HEK293 (cell line): ENCODE results near the gene AGAP3.

Experiments used
- BCL11A ChIP-seq: fragments of 450-650 bp; formaldehyde crosslinking; IDR thresholded peaks from 2 replicates; pipeline ENCODE4 v1.5.1; 2016; ENCODE audit warnings: low read depth, missing biosample characterization, missing genetic modification characterization
- INSM2 ChIP-seq: fragments of 450-650 bp; formaldehyde crosslinking; IDR thresholded peaks from 2 replicates; pipeline ENCODE4 v1.5.1; 2016; ENCODE audit warnings: missing biosample characterization, missing genetic modification characterization
- KLF8 ChIP-seq: fragments of 450-650 bp; formaldehyde crosslinking; IDR thresholded peaks from 2 replicates; pipeline ENCODE4 v1.5.1; 2016; ENCODE audit warnings: missing biosample characterization, missing genetic modification characterization
- MYNN ChIP-seq: fragments of 450-650 bp; formaldehyde crosslinking; IDR thresholded peaks from 2 replicates; pipeline ENCODE4 v1.5.1; 2016; ENCODE audit warnings: missing biosample characterization, missing genetic modification characterization, borderline replicate concordance
- REPIN1 ChIP-seq: fragments of 450-650 bp; formaldehyde crosslinking; IDR thresholded peaks from 2 replicates; pipeline ENCODE4 v1.5.1; 2017; ENCODE audit warnings: missing biosample characterization, missing genetic modification characterization, low read depth
- SCRT2 ChIP-seq: fragments of 450-650 bp; formaldehyde crosslinking; IDR thresholded peaks from 2 replicates; pipeline ENCODE4 v1.5.1; 2016; ENCODE audit warnings: missing biosample characterization, missing genetic modification characterization
- TRIM28 ChIP-seq: IDR thresholded peaks from 2 replicates; pipeline ENCODE4 v1.6.1; 2011; ENCODE audit warnings: low read length, control low read depth, borderline replicate concordance
- WT1 ChIP-seq: fragments of 450-650 bp; formaldehyde crosslinking; IDR thresholded peaks from 2 replicates; pipeline ENCODE4 v1.5.1; 2016; ENCODE audit warnings: missing biosample characterization, missing genetic modification characterization
- ZFP37 ChIP-seq: fragments of 450-650 bp; formaldehyde crosslinking; IDR thresholded peaks from 2 replicates; pipeline ENCODE4 v1.5.1; 2016; ENCODE audit warnings: missing biosample characterization, missing genetic modification characterization
- ZIC2 ChIP-seq: fragments of 450-650 bp; formaldehyde crosslinking; IDR thresholded peaks from 2 replicates; pipeline ENCODE4 v1.5.1; 2016; ENCODE audit warnings: missing biosample characterization, missing genetic modification characterization
- ZNF114 ChIP-seq: fragments of 450-650 bp; formaldehyde crosslinking; IDR thresholded peaks from 2 replicates; pipeline ENCODE4 v1.5.0; 2017; ENCODE audit warnings: missing biosample characterization, missing genetic modification characterization
- ZNF121 ChIP-seq: fragments of 450-650 bp; formaldehyde crosslinking; IDR thresholded peaks from 2 replicates; pipeline ENCODE4 v1.5.1; 2016; ENCODE audit warnings: missing biosample characterization, missing genetic modification characterization
- ZNF146 ChIP-seq: fragments of 450-650 bp; formaldehyde crosslinking; IDR thresholded peaks from 2 replicates; pipeline ENCODE4 v1.5.1; 2016; ENCODE audit warnings: missing biosample characterization, missing genetic modification characterization
- ZNF148 ChIP-seq: fragments of 450-650 bp; formaldehyde crosslinking; IDR thresholded peaks from 2 replicates; pipeline ENCODE4 v1.5.0; 2017; ENCODE audit warnings: missing biosample characterization, missing genetic modification characterization, borderline replicate concordance
- ZNF174 ChIP-seq: fragments of 450-650 bp; formaldehyde crosslinking; IDR thresholded peaks from 2 replicates; pipeline ENCODE4 v1.5.0; 2017; ENCODE audit warnings: missing biosample characterization, mild to moderate bottlenecking, missing genetic modification characterization
- ZNF223 ChIP-seq: fragments of 450-650 bp; formaldehyde crosslinking; IDR thresholded peaks from 2 replicates; pipeline ENCODE4 v1.5.1; 2016; ENCODE audit warnings: missing biosample characterization, missing genetic modification characterization
- ZNF23 ChIP-seq: fragments of 450-650 bp; formaldehyde crosslinking; IDR thresholded peaks from 2 replicates; pipeline ENCODE4 v1.5.1; 2016; ENCODE audit warnings: missing biosample characterization, missing genetic modification characterization, borderline replicate concordance
- ZNF280D ChIP-seq: fragments of 450-650 bp; formaldehyde crosslinking; IDR thresholded peaks from 2 replicates; pipeline ENCODE4 v1.5.1; 2016; ENCODE audit warnings: missing biosample characterization, missing genetic modification characterization
- ZNF341 ChIP-seq: fragments of 450-650 bp; formaldehyde crosslinking; IDR thresholded peaks from 2 replicates; pipeline ENCODE4; 2016; ENCODE audit warnings: low read depth, missing biosample characterization, missing genetic modification characterization
- ZNF354C ChIP-seq: fragments of 450-650 bp; formaldehyde crosslinking; IDR thresholded peaks from 2 replicates; pipeline ENCODE4 v1.5.1; 2016; ENCODE audit warnings: missing biosample characterization, missing genetic modification characterization, low read depth, borderline replicate concordance
- ZNF48 ChIP-seq: fragments of 450-650 bp; formaldehyde crosslinking; IDR thresholded peaks from 2 replicates; pipeline ENCODE4 v1.5.1; 2016; ENCODE audit warnings: missing biosample characterization, missing genetic modification characterization
- ZNF510 ChIP-seq: fragments of 450-650 bp; formaldehyde crosslinking; IDR thresholded peaks from 2 replicates; pipeline ENCODE4 v1.5.1; 2018; ENCODE audit warnings: mild to moderate bottlenecking, missing genetic modification characterization, missing biosample characterization; ENCODE audit not compliant: insufficient replicate concordance
- ZNF580 ChIP-seq: fragments of 450-650 bp; formaldehyde crosslinking; IDR thresholded peaks from 2 replicates; pipeline ENCODE4 v1.5.1; 2016; ENCODE audit warnings: missing biosample characterization, missing genetic modification characterization
- ZNF626 ChIP-seq: fragments of 450-650 bp; sonication (Bioruptor Pico); formaldehyde crosslinking; IDR thresholded peaks from 2 replicates; pipeline ENCODE4 v1.5.1; 2018; ENCODE audit warnings: missing biosample characterization, missing genetic modification characterization, inconsistent platforms
- ZNF704 ChIP-seq: fragments of 450-650 bp; formaldehyde crosslinking; IDR thresholded peaks from 2 replicates; pipeline ENCODE4 v1.5.1; 2016; ENCODE audit warnings: missing biosample characterization, missing genetic modification characterization
- ZNF747 ChIP-seq: fragments of 450-650 bp; formaldehyde crosslinking; IDR thresholded peaks from 2 replicates; pipeline ENCODE4 v1.5.1; 2016; ENCODE audit warnings: missing biosample characterization, missing genetic modification characterization
- ZSCAN23 ChIP-seq: fragments of 450-650 bp; formaldehyde crosslinking; IDR thresholded peaks from 2 replicates; pipeline ENCODE4 v1.5.1; 2016; ENCODE audit warnings: missing biosample characterization, missing genetic modification characterization
- ZSCAN4 ChIP-seq: fragments of 450-650 bp; formaldehyde crosslinking; IDR thresholded peaks from 2 replicates; pipeline ENCODE4 v1.5.1; 2017; ENCODE audit warnings: missing biosample characterization, missing genetic modification characterization

Gene AGAP3

GRCh38 chr7:151078233-151079040 lies 7.8 kb upstream of the AGAP3 start (continued):
- TF ChIP-seq ZNF354C (tag by site-specific recombination), result no peak
- no peak for TF ChIP-seq ZNF747 (tag by site-specific recombination)
- peak; percentile 24; the same call in 1 of the 2 replicates for TF ChIP-seq ZNF341 (tag by site-specific recombination)
- TF ChIP-seq ZSCAN4 (tag by site-specific recombination), result no peak
- TF ChIP-seq ZNF23 (tag by site-specific recombination), result no peak
- TF ChIP-seq ZSCAN23 (tag by site-specific recombination), result no peak
- no peak for TF ChIP-seq ZFP37
- no peak for TF ChIP-seq ZNF626 (tag by site-specific recombination)
- no peak for TF ChIP-seq ZNF146
- no peak for TF ChIP-seq ZNF704 (tag by site-specific recombination)
- no peak for TF ChIP-seq TRIM28
- no peak for TF ChIP-seq ZNF48
- no peak for TF ChIP-seq WT1 (tag by site-specific recombination)
- TF ChIP-seq ZNF174 (tag by site-specific recombination), result no peak
- TF ChIP-seq BCL11A, result no peak
- no peak for TF ChIP-seq ZNF223
- TF ChIP-seq ZNF148 (tag by site-specific recombination), result no peak
- peak; percentile 84 for TF ChIP-seq KLF8 (tag by site-specific recombination)
- TF ChIP-seq ZNF280D, result no peak
- TF ChIP-seq ZIC2, result 0 out of 2 replicates have a peak, but pooled peaks have one; percentile 11
- no peak for TF ChIP-seq INSM2 (tag by site-specific recombination)
- TF ChIP-seq ZNF114 (tag by site-specific recombination), result no peak
- no peak for TF ChIP-seq ZNF510 (tag by site-specific recombination)
- TF ChIP-seq ZNF580 (tag by site-specific recombination), result no peak
- no peak for TF ChIP-seq ZNF121 (tag by site-specific recombination)
- TF ChIP-seq REPIN1, result no peak
- no peak for TF ChIP-seq MYNN (tag by site-specific recombination)
- 0 out of 2 replicates have a peak, but pooled peaks have one; percentile 39 for TF ChIP-seq SCRT2 (tag by site-specific recombination)
